ENCODE results near the gene CMIP. TPM values are rescaled to one million over a fixed set of nuclear protein-coding genes. Genes with fewer than 3 reads are reported as not detected.

The CMIP gene
- total RNA-seq, 1 experiment from 2014 or later: 25.7 TPM

DNA sequence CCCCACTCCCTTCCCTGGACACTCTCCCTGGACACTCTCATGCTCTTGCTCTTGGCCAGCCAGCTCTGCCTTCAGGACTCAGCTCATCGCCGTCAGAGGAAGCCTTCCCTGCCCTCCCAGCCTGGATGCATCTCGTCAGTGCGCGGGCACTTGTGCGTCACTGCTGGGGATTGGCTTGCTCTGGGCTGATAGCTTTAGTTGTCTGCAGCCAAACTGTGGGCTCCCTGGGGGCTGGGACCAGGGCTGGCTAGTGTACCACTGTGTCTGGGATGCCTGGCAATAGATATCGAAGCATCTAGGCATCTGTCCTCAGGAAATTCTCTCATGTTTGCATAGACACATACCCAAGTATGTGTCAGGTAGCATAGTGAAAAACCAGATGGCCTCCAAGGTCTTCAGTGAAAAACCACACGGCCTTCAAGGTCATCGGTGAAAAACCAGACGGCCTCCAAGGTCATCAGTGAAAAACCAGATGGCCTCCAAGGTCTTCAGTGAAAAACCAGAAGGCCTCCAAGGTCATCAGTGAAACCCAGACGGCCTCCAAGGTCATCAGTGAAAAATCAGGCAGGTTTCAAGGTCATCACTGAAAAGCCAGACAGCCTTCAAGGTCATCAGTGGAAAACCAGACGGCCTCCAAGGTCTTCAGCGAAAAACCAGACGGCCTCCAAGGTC lies 72.0 kb downstream of the CMIP start:
- Histone ChIP-seq H3K9me2 (replicated peaks; ENCODE audit: low read length) (no peaks in the 10 kb centered on the region), H3K27ac (ENCODE audit: low read length) (peak overlapping the region; percentile 59), H3K4me2 (ENCODE audit: low read length) (no peak overlapping the region), H3K9ac (ENCODE audit: low read length) (no peak overlapping the region; the same call in 1 of the 2 replicates), H3K27me3 (ENCODE audit: low read length) (no peaks in the 10 kb centered on the region), H3K79me2 (ENCODE audit: low read length) (peaks cover 99% of the 10 kb centered on the region), H2AFZ (ENCODE audit: low read length) (no peak overlapping the region), H3K4me1 (ENCODE audit: insufficient read depth, low read length) (peaks cover 52% of the 10 kb centered on the region), H3K4me3 (ENCODE audit: low read length) (no peak overlapping the region), H3K36me3 (ENCODE audit: low read depth, low read length) (peaks cover 16% of the 10 kb centered on the region), H3F3A (ENCODE audit: low read length, unreplicated experiment) (peaks cover 11% of the 10 kb centered on the region), H4K20me1 (ENCODE audit: low read length) (no peaks in the 10 kb centered on the region), H3K9me3 (ENCODE audit: low read length) (no peaks in the 10 kb centered on the region)
- intact Hi-C loops (cut with micrococcal nuclease): no loop called here
- ATAC-seq: no peak
- POLR2A ChIA-PET (ENCODE audit: unreplicated experiment): no interaction called here
- no peak for TF ChIP-seq EZH2 (IDR thresholded peaks at IDR 0.05; ENCODE audit: low read length, unreplicated experiment)
- TF ChIP-seq, protein P1, sequence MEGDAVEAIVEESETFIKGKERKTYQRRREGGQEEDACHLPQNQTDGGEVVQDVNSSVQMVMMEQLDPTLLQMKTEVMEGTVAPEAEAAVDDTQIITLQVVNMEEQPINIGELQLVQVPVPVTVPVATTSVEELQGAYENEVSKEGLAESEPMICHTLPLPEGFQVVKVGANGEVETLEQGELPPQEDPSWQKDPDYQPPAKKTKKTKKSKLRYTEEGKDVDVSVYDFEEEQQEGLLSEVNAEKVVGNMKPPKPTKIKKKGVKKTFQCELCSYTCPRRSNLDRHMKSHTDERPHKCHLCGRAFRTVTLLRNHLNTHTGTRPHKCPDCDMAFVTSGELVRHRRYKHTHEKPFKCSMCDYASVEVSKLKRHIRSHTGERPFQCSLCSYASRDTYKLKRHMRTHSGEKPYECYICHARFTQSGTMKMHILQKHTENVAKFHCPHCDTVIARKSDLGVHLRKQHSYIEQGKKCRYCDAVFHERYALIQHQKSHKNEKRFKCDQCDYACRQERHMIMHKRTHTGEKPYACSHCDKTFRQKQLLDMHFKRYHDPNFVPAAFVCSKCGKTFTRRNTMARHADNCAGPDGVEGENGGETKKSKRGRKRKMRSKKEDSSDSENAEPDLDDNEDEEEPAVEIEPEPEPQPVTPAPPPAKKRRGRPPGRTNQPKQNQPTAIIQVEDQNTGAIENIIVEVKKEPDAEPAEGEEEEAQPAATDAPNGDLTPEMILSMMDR (conservative IDR thresholded peaks at IDR 0.05; ENCODE audit: low read depth, low read length): no peak
- no peak for TF ChIP-seq EZH2phosphoT487 (IDR thresholded peaks at IDR 0.05; ENCODE audit: borderline replicate concordance, low read length)
- BruUV-seq (replicated peaks): no TSS peak
- CTCF ChIA-PET: no interaction called here
- DNase-seq: no peak

DNA sequence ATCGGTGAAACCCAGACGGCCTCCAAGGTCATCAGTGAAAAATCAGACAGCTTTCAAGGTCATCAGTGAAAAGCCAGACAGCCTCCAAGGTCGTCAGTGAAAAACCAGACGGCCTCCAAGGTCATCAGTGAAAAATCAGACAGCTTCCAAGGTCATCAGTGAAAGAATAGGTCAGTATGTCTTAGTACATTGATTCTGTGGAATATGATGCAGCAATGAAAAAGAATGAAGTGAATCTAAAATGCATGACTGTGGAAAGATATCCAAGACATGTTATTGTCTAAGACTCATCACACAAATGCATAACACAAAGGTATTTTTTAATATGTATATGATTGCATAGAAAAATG lies 72.5 kb downstream of the CMIP start:
- BruUV-seq (replicated peaks): TSS peak; percentile 69
- DNase-seq (no peak), ATAC-seq (no peak)
- H4K20me1 ChIP-seq (ENCODE audit: low read length): no peaks in the 10 kb centered on the region
- POLR2A ChIA-PET (ENCODE audit: unreplicated experiment): no interaction called here
- peaks cover 14% of the 10 kb centered on the region for H3K36me3 ChIP-seq (ENCODE audit: low read depth, low read length)
- peak overlapping the region; percentile 59 for H3K27ac ChIP-seq (ENCODE audit: low read length)
- CTCF ChIA-PET: no interaction called here
- H3K9me3 ChIP-seq (ENCODE audit: low read length): no peaks in the 10 kb centered on the region
- H3K9ac ChIP-seq (ENCODE audit: low read length): peak overlapping the region; percentile 58
- H3K4me2 ChIP-seq (ENCODE audit: low read length): peak overlapping the region; percentile 76
- H3K4me1 ChIP-seq (ENCODE audit: insufficient read depth, low read length): peaks cover 49% of the 10 kb centered on the region
- intact Hi-C loops (cut with micrococcal nuclease): no loop called here
- no peaks in the 10 kb centered on the region for H3K9me2 ChIP-seq (replicated peaks; ENCODE audit: low read length)
- no peak overlapping the region for H3K4me3 ChIP-seq (ENCODE audit: low read length)
- no peak for TF ChIP-seq EZH2phosphoT487 (IDR thresholded peaks at IDR 0.05; ENCODE audit: borderline replicate concordance, low read length)
- TF ChIP-seq EZH2 (IDR thresholded peaks at IDR 0.05; ENCODE audit: low read length, unreplicated experiment): no peak
- TF ChIP-seq, protein P1 (conservative IDR thresholded peaks at IDR 0.05; ENCODE audit: low read depth, low read length): no peak
- H3K27me3 ChIP-seq (ENCODE audit: low read length): no peaks in the 10 kb centered on the region
- H2AFZ ChIP-seq (ENCODE audit: low read length): no peak overlapping the region
- peaks cover 7% of the 10 kb centered on the region for H3F3A ChIP-seq (ENCODE audit: low read length, unreplicated experiment)
- H3K79me2 ChIP-seq (ENCODE audit: low read length): peaks cover 99% of the 10 kb centered on the region

DNA sequence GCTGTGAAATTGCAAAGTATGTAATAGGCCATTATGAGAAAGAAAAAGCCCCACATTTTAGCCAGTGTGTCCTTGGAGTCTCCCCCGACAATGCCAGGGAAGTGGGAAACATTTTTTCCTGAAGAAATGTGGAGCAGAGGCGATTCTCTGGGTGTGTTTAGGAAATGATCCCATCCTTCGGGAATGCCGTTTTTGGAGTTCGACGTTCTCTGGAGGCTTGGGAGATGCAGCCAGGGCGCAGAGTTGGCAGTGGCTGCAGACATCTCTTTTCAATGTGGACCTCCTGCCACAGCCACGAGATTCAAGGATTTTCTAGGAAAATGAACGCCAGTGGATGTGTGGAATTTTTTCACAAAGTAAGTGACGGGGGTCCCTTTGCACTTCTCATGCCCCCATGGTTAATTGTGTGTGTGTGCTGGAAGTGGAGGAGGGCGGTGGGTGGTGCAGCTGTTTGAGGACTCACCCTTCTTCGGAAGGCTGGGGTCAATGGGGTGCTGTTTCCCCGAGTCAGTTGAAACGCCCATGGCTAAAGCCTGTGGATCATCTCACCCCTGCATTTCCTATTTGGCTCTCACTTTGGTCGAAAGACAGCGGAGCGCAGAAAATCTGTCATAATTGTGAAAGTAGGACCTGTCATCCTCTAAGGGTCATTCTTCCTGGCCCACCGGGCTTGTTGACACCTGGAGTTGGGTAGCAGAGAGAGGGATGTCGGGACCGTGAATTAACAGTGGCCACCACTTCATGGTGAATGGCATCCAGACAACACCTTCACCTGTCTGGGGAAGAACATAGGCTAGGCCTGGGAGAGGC lies 73.2 kb downstream of the CMIP start:
- peak overlapping the region; percentile 59 for H3K27ac ChIP-seq (ENCODE audit: low read length)
- H4K20me1 ChIP-seq (ENCODE audit: low read length): no peaks in the 10 kb centered on the region
- peak; percentile 68 for ATAC-seq
- peak overlapping the region; percentile 58 for H3K9ac ChIP-seq (ENCODE audit: low read length)
- no peaks in the 10 kb centered on the region for H3K27me3 ChIP-seq (ENCODE audit: low read length)
- intact Hi-C loops (cut with micrococcal nuclease): no loop called here
- peaks cover 100% of the 10 kb centered on the region for H3K79me2 ChIP-seq (ENCODE audit: low read length)
- TSS peak; percentile 79 for BruUV-seq (replicated peaks)
- ChIA-PET POLR2A (ENCODE audit: unreplicated experiment) (no interaction called here), CTCF (no interaction called here)
- DNase-seq: peak; percentile 80
- TF ChIP-seq EZH2 (IDR thresholded peaks at IDR 0.05; ENCODE audit: low read length, unreplicated experiment) (no peak), EZH2phosphoT487 (IDR thresholded peaks at IDR 0.05; ENCODE audit: borderline replicate concordance, low read length) (no peak)
- TF ChIP-seq, protein P1 (conservative IDR thresholded peaks at IDR 0.05; ENCODE audit: low read depth, low read length): no peak
- peaks cover 53% of the 10 kb centered on the region for H3K4me1 ChIP-seq (ENCODE audit: insufficient read depth, low read length)
- peak overlapping the region; percentile 52 for H3K4me3 ChIP-seq (ENCODE audit: low read length)
- H3K4me2 ChIP-seq (ENCODE audit: low read length): peak overlapping the region; percentile 76
- peaks cover 6% of the 10 kb centered on the region for H3F3A ChIP-seq (ENCODE audit: low read length, unreplicated experiment)
- no peaks in the 10 kb centered on the region for H3K9me2 ChIP-seq (replicated peaks; ENCODE audit: low read length)
- H3K36me3 ChIP-seq (ENCODE audit: low read depth, low read length): peaks cover 11% of the 10 kb centered on the region
- H3K9me3 ChIP-seq (ENCODE audit: low read length): no peaks in the 10 kb centered on the region
- no peak overlapping the region for H2AFZ ChIP-seq (ENCODE audit: low read length)
